Fibroblast of lung (primary cell): ENCODE measurements around the gene PRRT2. TPM values are rescaled to one million over a fixed set of nuclear protein-coding genes. Genes with fewer than 3 reads are reported as not detected.

Experiments
- DNase-seq, 2 donors: peaks; one replicate each; pipeline versions ENCODE4 v3.0.0 to v3.0.0-alpha.2; 2010; ENCODE audit warnings: low read depth in 2 of 2
- H2AFZ ChIP-seq: 2 replicates; pipeline ENCODE4 v1.5.1; 2012; ENCODE audit warnings: low read length, control low read depth, inconsistent platforms
- H3K27ac ChIP-seq: 2 replicates; pipeline ENCODE4 v1.5.1; 2011; ENCODE audit warnings: low read length, control low read depth; ENCODE audit not compliant: insufficient read depth
- H3K27me3 ChIP-seq: 2 replicates; pipeline ENCODE4 v1.5.1; 2011; ENCODE audit warnings: mild to moderate bottlenecking, low read length; ENCODE audit not compliant: control insufficient read depth, insufficient read depth
- H3K36me3 ChIP-seq: 2 replicates; pipeline ENCODE4 v1.5.1; 2011; ENCODE audit warnings: low read length; ENCODE audit not compliant: control insufficient read depth, insufficient read depth
- H3K4me1 ChIP-seq: 2 replicates; pipeline ENCODE4 v1.5.1; 2011; ENCODE audit warnings: low read length; ENCODE audit not compliant: control insufficient read depth, insufficient read depth; ENCODE audit errors: extremely low read depth
- H3K4me2 ChIP-seq: 2 replicates; pipeline ENCODE4 v1.5.1; 2011; ENCODE audit warnings: low read length, control low read depth; ENCODE audit not compliant: insufficient read depth; ENCODE audit errors: extremely low read depth
- H3K4me3 ChIP-seq, 4 experiments: fragments of 200-600 bp in 1 of 4; sonication (generic) in 1 of 4; replicated peaks in 1 of 4; 2 replicates each; pipeline ENCODE4 v1.5.1; 2011 to 2016; ENCODE audit warnings: low read length in 4 of 4, low read depth in 3 of 4, mild to moderate bottlenecking in 3 of 4, control low read depth in 2 of 4, inconsistent platforms in 1 of 4, mixed read lengths in 1 of 4; ENCODE audit not compliant: insufficient read depth in 1 of 4; ENCODE audit errors: control extremely low read depth in 1 of 4
- H3K79me2 ChIP-seq: 2 replicates; pipeline ENCODE4 v1.5.1; 2012; ENCODE audit warnings: mild to moderate bottlenecking, low read length, inconsistent platforms; ENCODE audit not compliant: control insufficient read depth, insufficient read depth
- H3K9ac ChIP-seq: 2 replicates; pipeline ENCODE4 v1.5.1; 2011; ENCODE audit warnings: mild to moderate bottlenecking, low read length, control low read depth; ENCODE audit not compliant: insufficient read depth
- H3K9me3 ChIP-seq: 2 replicates; pipeline ENCODE4 v1.5.1; 2012; ENCODE audit warnings: low read depth, low read length; ENCODE audit not compliant: control insufficient read depth, insufficient read depth
- H4K20me1 ChIP-seq: 2 replicates; pipeline ENCODE4 v1.5.1; 2011; ENCODE audit warnings: low read length; ENCODE audit not compliant: control insufficient read depth, insufficient read depth; ENCODE audit errors: extremely low read depth
- EZH2 ChIP-seq: IDR thresholded peaks from 2 replicates; pipeline ENCODE4 v1.5.1; 2012; ENCODE audit warnings: low read length, control low read depth, mild to moderate bottlenecking; ENCODE audit errors: missing control alignments
- polyA plus RNA-seq, 2 donors: library from polyadenylated mRNA; depleted of rRNA in 1 of 2; stranded (reverse) in 1 of 2; unstranded in 1 of 2; fragments of >200 nt; gene quantifications; 2 replicates each; pipeline ENCODE4 v1.2.1, GENCODE V29; 2011 to 2012; ENCODE audit warnings: missing spikeins in 1 of 2
- total RNA-seq: library from RNA; depleted of rRNA; stranded (reverse); fragments of >200 nt; gene quantifications from 2 replicates; pipeline ENCODE4 v1.2.1, GENCODE V29; 2014
- TF ChIP-seq, protein P1 (sequence below), 2 donors: IDR thresholded peaks in 1 of 2; conservative IDR thresholded peaks in 1 of 2; 1 replicate in 1 of 2; 2 replicates in 1 of 2; pipeline ENCODE4 v1.5.1; 2011 to 2012; ENCODE audit warnings: low read length in 2 of 2, control low read depth in 1 of 2, inconsistent platforms in 1 of 2, low read depth in 1 of 2, mild to moderate bottlenecking in 1 of 2

Gene PRRT2
- total and polyA plus RNA-seq, 2 donors (not counting 1 experiment from before 2014, with no cell fraction given): 1.3 to 2.1 TPM

DNA sequence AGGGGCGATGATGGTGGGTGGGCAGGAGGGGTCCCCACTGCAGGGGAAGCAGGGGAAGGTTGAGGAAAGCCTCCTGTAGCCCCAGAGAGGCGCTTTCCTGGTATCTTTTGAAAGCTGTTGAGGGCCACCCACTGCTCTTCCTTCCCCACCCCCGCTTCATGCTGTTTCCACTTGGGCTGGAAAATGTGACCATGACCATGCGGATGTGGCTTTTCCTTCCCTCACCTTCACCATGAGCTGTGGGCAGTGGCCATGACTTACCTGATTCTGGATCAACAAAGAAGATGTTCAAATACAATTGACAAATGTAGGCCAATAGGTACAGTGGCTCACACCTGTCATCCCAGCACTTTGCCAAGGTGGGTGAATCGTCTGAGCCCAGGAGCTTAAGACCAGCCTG lies 22.1 kb downstream of the PRRT2 start:
- no peaks in the 10 kb centered on the region for H3K9me3 ChIP-seq
- no peak for DNase-seq
- H2AFZ ChIP-seq: no peak overlapping the region
- no peak overlapping the region for H3K27ac ChIP-seq
- no peak overlapping the region for H3K4me2 ChIP-seq
- H3K27me3 ChIP-seq: no peaks in the 10 kb centered on the region
- peaks cover 28% of the 10 kb centered on the region for H3K79me2 ChIP-seq
- no peaks in the 10 kb centered on the region for H3K4me1 ChIP-seq
- no peak overlapping the region for H3K4me3 ChIP-seq
- H3K9ac ChIP-seq: no peak overlapping the region
- H4K20me1 ChIP-seq: no peaks in the 10 kb centered on the region
- peaks cover 40% of the 10 kb centered on the region for H3K36me3 ChIP-seq
- TF ChIP-seq EZH2: no peak
- TF ChIP-seq, protein P1, sequence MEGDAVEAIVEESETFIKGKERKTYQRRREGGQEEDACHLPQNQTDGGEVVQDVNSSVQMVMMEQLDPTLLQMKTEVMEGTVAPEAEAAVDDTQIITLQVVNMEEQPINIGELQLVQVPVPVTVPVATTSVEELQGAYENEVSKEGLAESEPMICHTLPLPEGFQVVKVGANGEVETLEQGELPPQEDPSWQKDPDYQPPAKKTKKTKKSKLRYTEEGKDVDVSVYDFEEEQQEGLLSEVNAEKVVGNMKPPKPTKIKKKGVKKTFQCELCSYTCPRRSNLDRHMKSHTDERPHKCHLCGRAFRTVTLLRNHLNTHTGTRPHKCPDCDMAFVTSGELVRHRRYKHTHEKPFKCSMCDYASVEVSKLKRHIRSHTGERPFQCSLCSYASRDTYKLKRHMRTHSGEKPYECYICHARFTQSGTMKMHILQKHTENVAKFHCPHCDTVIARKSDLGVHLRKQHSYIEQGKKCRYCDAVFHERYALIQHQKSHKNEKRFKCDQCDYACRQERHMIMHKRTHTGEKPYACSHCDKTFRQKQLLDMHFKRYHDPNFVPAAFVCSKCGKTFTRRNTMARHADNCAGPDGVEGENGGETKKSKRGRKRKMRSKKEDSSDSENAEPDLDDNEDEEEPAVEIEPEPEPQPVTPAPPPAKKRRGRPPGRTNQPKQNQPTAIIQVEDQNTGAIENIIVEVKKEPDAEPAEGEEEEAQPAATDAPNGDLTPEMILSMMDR (conservative IDR thresholded peaks at IDR 0.05 in 1 of 2, IDR thresholded peaks at IDR 0.05 in 1 of 2; ENCODE audit: low read depth in 1 of 2, low read length in 2 of 2): no peak

DNA sequence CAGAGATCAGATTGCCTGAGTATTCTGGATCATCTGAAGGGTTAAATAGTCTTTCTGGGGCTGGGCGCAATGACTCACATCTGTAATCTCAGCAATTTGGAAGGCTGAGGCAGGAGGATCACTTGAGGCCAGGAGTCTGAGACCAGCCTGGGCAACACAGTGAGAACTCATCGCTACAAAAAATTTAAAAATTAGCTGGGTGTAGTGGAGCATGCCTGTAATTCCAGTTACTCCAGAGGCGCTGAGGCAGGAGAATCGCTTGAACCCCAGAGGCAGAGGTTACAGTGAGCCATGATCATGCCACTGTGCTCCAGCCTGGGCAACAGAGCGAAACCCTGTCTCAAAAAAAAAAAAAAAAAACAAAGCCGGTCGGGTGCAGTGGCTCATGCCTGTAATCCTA lies 23.9 kb downstream of the PRRT2 start:
- no peak for DNase-seq
- Histone ChIP-seq H3K4me3 (no peak overlapping the region), H4K20me1 (no peaks in the 10 kb centered on the region), H3K4me1 (no peaks in the 10 kb centered on the region), H3K36me3 (peaks cover 39% of the 10 kb centered on the region), H3K79me2 (peaks cover 9% of the 10 kb centered on the region), H3K27ac (no peak overlapping the region), H3K4me2 (no peak overlapping the region), H2AFZ (no peak overlapping the region), H3K9me3 (no peaks in the 10 kb centered on the region), H3K9ac (no peak overlapping the region), H3K27me3 (no peaks in the 10 kb centered on the region)
- TF ChIP-seq, protein P1 (conservative IDR thresholded peaks at IDR 0.05 in 1 of 2, IDR thresholded peaks at IDR 0.05 in 1 of 2; ENCODE audit: low read depth in 1 of 2, low read length in 2 of 2): no peak
- TF ChIP-seq EZH2: no peak

DNA sequence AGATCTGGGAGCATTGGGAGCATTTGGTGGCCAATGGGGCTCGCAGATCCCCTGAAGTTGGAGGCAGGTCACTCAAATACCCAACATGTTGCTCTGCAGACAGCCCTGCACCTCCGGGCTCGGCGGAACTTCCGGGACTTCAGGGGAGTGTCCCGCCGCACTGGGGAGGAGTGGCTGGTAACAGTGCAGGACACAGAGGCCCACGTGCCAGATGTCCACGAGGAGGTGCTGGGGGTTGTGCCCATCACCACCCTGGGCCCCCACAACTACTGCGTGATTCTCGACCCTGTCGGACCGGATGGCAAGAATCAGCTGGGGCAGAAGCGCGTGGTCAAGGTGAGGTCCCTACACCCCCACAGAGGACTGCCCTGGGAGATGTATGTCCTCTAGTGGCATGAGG lies 24.6 kb downstream of the PRRT2 start:
- Histone ChIP-seq H3K9me3 (no peaks in the 10 kb centered on the region), H3K4me1 (no peaks in the 10 kb centered on the region), H3K36me3 (peaks cover 45% of the 10 kb centered on the region), H3K27me3 (no peaks in the 10 kb centered on the region), H3K4me3 (no peak overlapping the region), H4K20me1 (no peaks in the 10 kb centered on the region), H3K79me2 (peaks cover 5% of the 10 kb centered on the region), H3K4me2 (no peak overlapping the region), H2AFZ (no peak overlapping the region), H3K27ac (no peak overlapping the region), H3K9ac (no peak overlapping the region)
- no peak for DNase-seq
- TF ChIP-seq EZH2: no peak
- TF ChIP-seq, protein P1 (conservative IDR thresholded peaks at IDR 0.05 in 1 of 2, IDR thresholded peaks at IDR 0.05 in 1 of 2; ENCODE audit: low read depth in 1 of 2, low read length in 2 of 2): no peak
